Right lung (tissue), 5 donors: ENCODE results near the gene NR6A1. TPM values are rescaled to one million over a fixed set of nuclear protein-coding genes. Genes with fewer than 3 reads are reported as not detected.
"Not testable (repeated sequence)": the region's sequence is repeated elsewhere in the genome, so short reads cannot be mapped to it uniquely, and the experiment has no call there.

ENCODE experiments used
- DNase-seq, 2 donors: peaks; one replicate each; pipeline ENCODE4 v3.0.0-alpha.2; 2013
- polyA plus RNA-seq, 5 donors: library from polyadenylated mRNA; unstranded; fragments of 120-200 nt; gene quantifications; one replicate each; pipeline versions ENCODE4 v1.2.1 to v1.2.3, GENCODE V29; 2013; ENCODE audit warnings: inconsistent platforms in 1 of 5, low replicate concordance in 1 of 5; ENCODE audit not compliant: insufficient read length in 5 of 5, insufficient read depth in 1 of 5

NR6A1 gene
- polyA plus RNA-seq, 5 donors, result 1.3 to 2.5 (median 1.5) TPM

DNA sequence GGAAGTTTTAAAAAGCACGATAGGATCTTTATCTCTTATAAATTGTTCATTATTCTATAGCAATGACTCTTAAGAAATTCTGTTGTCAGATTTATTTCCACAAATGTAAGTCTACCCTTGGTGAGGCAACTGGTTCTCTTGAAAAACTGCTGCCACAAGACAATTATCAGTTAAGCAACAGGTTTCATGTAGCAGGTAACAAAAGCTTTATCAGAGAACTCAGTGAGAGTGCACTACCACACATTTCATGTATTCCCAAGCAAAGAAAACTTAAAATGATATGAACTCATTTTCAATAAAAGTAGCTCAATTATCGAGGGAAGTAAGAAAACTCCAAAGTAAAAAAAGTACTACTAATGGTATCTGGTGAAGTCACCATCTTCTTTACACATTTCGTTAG lies 9.4 kb downstream of the NR6A1 start:
- DNase-seq, result no peak

DNA sequence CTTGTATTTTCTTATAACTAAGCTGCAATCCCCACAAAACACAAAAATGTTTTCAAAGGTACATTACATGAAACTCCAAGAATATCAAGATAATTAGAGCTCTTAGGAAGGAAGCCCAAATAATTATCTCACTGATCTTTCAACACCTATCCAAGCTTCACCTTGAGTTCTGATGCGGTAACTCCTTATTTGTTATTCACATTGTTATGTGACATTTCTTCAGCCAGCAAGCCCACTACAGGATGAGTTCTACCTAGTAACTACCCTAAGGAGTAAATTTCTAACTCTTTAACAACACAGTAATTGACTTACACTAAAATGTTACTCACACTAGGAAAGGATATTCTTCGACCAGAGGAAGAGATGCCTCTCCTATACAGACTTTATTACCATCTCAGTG lies 9.9 kb downstream of the NR6A1 start:
- no peak for DNase-seq

DNA sequence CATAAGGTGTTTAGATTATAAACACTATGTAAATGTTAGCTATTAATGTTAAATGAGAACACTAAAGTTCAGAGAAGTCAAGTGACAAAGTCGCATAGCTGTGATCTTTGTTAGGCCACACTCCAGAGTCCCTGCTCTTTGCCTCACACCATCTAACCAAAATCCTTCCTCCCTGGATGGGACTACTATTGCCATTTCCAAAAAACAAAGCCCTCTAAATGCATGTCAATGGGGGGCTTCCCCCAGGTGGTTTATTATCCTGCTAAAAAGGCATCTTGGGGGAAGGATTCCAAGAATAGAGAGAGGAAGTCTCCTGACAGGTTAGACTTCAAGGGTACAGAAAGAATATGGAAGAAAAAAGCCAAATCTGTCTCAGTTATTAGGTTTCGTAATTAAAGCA lies 10.4 kb downstream of the NR6A1 start:
- no peak for DNase-seq

DNA sequence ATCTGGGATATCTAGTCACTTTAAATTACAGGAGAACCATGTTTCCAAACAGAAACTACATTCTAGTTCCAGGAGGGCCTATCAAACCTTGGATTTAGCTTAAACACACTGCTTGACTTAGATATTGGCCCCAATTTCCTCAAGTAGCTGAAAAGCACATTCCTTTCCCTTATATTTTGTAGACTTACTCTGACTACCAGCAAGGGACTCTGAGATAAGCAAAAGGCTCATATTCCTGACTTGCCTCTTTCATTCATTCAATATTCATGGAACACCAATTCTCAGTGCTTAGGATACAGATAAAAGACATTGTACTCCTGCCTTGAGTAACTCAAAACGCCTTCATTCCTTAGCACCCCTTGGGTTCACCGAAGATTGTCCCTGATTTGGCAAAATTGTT lies 11.8 kb downstream of the NR6A1 start:
- no peak for DNase-seq

DNA sequence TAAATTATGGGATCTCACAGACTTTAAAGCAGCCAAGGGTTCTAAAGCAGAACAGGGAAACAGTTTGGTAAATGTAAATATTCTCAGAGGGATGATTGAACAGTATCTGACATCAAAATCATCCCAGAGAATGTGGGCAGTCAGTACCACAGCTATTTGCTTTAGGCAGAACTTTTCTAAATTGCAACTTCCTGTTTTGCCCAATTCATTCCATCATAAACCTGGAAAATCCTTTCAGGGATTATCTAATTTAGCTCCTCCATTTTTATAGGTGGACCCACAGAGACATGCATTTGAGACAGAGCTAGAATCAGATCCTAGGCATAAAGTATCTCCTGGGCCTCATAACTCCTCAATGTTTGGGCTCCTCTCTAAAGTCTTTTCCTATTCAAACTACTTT lies 12.4 kb downstream of the NR6A1 start:
- DNase-seq, result no peak

DNA sequence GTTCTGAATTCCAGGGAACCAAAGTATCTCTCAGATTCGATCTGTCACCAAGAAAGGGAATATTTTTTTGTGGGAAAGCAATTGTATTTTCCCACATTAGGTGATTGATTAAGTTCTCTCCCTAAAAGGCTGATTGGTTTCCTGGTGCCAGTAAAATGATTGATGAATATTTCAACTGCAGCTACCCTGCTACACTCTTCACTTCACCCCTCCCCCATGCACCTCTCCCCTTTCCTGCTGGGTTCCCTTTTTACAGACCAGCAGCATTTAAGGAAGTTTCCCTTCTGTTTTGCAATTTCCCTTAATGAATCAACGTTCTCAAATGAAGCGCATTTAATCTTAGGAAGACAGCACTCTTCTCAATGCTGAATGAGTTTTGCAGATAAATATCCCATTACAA lies 13.1 kb downstream of the NR6A1 start:
- DNase-seq, result no peak

DNA sequence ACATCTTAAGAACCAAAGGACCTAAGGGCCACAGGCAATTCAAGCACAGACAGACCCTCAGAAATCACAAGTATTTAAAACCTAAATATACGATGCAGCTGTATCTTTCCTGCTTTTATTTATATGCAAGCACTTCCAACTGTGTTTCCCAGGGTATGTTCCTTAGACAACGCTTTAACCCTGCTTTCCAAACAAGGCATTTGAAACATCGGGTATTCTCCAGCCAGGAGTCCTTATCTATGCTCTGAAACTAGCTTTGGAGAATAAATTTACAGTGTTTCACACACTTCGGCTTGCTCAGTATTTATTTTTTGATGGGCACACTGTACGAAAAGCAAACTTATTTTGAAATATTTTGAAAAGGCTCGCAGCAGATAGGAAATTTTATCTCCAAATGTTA lies 13.5 kb downstream of the NR6A1 start:
- no peak for DNase-seq

DNA sequence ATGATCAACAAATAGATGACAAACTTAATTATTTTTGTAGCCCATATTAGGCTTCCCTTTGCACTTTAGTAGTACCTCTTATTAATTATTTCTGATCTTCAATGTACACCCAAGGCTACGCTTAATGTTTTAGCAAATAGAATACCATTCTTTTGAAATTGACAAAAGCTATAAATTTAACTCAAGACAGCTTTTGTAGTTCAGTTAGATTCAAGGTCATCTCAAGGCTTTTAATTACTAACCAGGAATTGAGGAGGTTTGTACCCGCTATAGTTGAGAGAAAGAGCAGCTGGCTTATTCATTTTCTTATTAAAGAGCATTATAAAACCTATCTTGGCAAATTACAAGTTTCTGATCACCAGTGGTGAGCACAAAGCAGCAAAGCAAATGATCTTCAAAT lies 15.1 kb downstream of the NR6A1 start:
- DNase-seq, result no peak

DNA sequence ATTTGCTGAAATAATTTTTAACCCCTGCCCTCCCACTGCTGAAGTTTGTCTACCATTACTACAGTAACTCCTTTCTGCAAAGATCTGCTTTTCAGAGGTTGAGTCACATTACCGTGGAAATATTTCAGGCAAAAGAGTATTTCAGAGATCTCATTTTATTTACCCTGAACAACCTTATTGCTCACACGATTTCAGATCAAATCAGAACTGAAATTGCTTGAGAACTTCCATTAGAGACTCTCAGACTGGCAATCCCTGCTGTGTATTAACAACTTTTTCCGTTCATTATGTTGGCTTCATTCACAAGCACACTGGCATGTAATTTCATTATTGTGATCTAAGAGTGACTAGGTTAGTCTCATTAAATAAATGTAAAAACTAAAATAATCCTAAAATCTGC lies 16.1 kb downstream of the NR6A1 start:
- no peak for DNase-seq

DNA sequence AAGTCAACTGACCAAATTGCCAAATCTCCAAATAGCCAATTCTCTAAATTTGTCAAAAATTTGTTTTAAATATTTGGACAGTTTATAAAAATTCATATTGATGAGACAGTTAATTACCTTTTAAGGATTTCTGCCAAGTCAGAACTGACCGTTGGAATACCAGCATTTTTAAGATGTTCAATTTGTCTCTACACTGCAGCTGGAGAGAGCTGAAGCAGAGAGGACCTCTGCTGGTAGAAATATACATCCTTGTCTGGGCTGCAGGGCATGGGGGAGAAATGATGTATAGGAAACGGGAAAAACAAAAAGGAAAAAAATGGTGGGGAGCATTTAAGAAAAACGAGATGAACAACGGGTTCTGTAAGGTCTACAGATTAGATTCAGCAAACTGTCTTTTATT lies 16.8 kb downstream of the NR6A1 start:
- DNase-seq, result no peak

DNA sequence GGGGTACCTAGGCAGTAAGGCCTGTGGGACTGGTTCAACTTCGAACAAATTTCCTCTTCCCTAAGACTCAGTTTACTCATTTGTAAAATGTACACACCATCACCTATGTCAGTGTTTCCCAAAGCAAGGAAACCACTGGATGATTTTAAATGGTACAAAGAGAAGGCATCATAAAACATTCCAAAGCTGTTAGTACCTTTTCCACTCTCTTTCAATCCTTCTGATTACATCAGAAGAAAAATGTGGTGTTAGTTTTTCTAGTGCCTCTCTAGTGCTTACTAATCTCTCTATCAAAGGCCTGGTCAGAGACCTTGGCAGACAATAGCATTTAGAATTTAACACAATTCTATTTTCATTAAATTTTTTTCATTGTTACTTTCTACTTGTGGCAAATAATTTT lies 18.1 kb downstream of the NR6A1 start:
- DNase-seq, result no peak

DNA sequence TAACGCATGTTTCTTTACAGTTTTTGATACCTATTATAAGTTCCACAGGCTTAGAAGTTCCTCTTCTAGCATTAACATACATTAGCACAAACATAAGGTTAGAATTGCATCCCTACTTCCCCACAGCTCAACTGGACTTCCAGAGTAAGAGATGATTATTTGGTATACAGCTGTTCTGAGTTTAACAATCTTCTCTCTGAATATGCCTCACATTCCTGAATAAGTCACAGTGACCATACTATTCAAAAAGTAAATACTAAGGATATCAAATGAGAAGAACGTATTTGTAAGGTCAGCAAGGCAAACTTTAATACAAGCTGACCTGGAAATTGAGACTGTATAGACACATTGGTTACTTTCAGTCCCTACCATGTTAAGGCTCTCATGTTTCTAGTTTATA lies 21.3 kb downstream of the NR6A1 start:
- DNase-seq, result no peak

DNA sequence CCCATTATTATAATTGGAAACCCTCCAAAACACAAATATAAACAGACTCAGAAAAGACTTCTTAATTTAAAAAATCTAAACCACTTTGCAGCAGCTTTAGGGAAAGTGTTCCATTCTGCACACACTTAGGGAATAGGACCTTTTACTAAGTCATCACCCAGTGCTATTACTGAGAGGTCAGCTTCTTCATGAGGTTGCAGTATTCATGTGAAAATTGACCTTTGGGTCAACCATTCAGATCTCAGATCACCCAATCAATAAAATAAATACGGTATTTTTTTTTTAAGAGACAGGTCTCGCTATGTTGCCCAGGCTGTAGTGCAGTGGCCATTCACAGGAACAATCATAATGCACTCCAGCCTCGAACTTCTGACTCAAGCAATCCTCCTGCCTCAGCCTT lies 21.8 kb downstream of the NR6A1 start:
- no peak for DNase-seq

DNA sequence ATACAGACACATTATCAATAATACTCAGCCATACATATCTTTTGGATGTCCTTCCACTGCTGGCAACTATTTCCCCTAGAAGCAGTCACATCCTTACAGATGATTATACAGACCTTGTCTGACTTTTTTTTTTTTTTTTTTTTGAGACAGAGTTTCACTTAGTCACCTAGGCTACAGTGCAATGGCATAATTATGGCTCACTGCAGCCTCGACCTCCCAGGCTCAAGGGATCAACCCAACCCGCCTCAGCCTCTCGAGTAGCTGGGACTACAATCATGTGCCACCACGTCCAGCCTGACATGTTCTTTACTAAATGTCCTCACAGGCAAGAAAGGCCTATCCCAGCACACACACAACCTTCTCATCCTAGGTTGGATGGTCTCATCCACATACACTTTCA lies 24.0 kb downstream of the NR6A1 start:
- DNase-seq, result no peak

DNA sequence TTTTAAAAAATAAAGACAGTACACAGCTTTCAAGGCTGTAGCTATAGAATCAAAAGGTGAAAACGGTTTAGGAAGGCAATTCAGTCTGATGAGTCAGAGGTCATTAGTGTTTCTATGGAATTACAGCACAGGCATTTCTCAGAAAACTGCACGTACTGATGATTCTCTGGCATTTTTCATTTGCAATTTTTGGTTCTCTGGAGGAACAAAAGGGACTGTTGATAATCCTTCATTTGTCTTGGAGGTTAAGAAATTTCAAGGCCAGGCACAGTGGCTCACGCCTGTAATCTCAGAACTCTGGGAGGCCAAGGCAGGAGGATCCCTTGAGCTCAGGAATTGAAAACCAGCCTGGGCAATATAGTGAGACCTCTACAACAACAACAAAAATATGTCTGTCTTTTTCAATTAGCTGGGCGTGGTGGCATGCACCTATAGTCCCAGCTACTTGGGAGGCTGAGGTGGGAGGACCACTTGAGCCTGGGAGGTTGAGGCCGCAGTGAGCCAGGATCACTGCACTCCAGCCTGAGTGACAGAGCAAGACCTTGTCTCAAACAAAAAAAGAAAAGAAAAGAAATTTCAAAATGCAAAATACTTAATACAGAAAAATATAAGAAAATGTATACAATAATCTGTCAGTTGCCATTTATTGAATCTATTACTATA lies 27.3 kb downstream of the NR6A1 start:
- no peak for DNase-seq

DNA sequence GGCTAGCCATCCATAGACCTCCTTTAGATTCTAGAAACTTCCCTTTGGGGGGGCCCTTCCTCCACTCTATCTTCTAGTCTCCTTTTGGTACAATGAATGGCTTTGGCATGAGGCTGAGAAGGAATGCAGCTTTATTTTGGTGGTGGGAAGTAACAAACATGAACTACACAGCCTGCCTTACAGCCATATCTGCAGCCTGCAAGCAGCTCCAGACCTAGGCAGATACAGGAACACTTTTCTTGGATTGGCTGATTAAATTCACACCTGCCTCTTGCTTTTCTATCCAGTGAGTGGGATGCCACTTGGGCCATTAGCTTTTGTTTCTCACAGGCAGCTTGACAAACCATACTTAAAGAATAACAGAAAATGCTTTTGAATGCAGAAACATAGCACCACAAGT lies 28.2 kb downstream of the NR6A1 start:
- DNase-seq, result no peak

DNA sequence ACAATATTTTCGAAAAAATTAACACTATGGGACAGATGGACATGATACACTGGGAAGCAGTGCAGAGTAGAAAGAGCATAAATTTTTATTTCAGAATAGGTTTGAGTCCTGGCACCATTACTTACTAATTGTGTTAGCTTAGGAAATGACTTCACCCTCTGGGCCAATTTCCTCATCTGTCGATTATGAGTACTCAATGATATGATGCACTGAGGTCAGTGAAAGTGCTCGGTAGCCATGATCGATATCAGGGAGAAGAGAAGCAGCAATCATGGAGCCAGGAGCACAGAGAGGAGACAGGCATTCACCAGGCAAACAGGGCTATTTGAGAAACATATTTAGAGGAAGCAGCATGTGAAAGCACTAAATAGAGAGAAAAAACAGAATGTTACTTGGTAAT lies 29.4 kb downstream of the NR6A1 start:
- no peak for DNase-seq

DNA sequence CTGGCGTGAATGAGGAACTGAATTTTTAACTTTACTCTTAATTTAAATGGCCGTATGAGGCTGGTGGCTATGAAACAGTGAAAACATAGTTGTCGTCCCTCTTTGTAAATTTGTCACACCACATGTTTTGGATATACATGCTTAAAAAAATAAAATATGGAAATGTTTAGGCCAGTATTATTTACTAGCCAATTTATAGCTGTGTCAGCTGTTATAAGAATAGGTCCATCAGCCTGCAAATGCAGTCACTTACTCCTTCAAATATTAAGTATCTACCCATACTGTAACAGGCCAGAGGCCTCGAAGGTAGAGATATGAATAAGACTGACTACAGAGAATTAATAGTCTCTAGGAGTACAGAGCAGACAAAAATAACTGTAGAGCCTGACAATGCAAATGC lies 30.0 kb downstream of the NR6A1 start:
- DNase-seq, result no peak

DNA sequence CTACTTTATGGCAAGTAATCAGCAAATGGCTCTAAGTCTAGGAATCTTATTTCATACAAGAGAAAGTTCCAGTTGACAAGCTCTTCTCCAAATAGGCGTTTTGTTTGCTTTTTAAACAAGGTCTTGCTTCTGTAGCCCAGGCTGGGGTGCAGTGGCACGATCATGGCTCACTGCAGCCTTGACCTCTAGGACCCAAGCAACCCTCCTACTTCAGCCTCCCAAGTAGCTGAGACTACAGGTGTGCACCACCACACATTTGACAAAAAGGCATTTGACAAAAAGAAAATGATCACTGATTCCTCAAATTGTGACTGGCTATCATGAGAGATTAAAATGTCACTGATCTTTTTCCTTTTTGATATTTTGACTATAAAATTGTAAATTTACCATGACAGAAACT lies 31.8 kb downstream of the NR6A1 start:
- no peak for DNase-seq

DNA sequence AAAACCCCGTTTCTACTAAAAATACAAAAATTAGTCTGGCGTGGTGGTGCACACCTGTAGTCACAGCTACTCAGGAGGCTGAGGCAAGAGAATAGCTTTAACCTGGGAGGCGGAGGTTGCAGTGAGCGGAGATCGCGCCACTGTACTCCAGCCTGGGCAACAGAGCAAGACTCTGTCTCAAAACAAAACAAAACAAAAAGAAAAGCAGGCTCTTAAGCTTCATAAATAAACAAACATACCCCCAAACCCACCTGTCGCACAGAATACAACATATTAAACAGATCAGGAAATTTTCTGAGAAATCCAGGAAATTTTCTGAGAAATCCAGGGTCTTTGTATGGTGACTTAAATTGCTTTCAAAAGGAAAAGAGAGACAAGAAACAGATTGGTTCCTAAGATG lies 33.0 kb downstream of the NR6A1 start:
- not testable (repeated sequence) for DNase-seq

DNA sequence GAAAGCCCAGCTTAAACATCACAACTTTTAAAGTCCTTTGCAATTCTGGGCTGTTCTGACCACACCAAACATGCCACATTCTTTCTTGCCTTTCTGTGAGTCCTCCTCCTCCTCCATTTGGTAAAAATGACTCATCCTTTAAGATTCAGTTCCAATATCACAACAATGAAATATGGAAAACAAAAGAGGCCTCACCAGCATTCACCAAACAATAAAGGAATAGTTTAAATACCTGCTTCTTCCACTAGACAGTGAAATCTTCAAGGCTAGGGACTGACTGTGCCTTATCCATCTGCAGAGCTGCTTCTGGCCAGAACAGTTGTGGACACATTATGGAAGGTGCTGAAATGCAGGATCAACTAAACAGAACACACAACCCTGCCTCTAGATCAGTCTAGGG lies 36.0 kb downstream of the NR6A1 start:
- no peak for DNase-seq

DNA sequence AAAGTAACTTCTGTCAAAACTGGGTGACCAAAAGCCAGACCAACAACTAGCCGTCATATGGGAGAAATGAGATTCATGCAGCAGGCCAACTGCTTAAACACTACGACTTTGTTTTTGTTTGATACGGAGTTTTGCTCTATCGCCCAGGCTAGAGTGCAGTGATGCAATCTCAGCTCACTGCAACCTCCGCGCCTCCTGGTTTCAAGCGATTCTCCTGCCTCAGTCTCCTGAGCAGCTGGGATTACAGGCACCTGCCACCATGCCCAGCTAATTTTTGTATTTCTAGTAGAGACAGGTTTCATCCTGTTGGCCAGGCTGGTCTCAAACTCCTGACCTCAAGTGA lies 36.4 kb downstream of the NR6A1 start:
- DNase-seq, result not testable (repeated sequence)

DNA sequence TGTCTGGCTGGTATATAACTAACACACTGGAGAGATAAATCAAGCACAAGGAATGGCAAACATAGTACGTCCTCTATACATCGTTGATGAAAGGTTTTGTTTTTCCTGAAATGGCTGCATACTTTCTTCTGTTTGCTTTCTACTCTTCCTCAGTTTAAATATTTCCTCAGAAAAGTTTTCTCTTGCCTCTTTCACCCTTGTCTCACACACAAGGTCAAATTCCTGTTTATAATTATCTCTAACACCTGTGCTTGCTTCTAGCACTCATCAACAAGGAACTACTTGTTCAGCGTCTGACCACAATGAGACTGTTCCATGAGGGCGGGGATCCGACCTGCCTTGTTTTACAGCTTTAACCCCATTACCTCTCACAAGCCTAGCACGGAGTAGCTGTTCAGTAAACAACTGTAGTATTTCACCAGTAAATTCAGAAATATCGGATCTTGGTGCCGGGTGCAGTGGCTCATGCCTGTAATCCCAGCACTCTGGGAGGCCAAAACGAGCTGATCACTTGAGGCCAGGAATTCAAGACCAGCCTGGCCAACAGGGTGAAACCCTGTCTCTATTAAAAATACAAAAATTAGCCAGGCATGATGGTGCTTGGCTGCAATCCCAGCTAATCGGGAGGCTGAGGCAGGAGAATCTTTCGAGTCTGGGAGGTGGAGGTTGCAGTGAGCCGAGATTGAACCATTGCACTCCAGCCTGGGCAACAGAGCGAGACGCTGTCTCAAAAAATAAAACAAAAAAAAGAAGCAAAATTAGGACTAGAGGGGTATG lies 37.0 kb downstream of the NR6A1 start:
- DNase-seq, result no peak

DNA sequence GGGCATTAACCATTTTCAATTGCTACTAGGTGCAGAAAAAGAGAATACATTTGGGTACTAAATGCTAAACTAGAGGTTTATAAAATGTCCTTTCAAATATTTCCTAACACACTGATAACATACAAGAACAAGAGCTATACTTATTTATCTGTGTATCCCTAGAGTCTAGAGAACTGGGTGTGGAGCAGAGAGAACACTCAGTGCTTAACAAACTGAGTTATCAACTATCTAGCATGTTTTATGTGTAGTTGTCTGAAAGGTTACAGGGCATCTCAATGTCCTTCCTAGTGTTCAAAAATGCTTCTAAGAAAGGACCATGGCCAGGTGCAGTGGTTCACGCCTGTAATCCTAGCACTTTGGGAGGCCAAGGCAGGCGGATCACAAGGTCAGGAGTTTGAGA lies 40.3 kb downstream of the NR6A1 start:
- DNase-seq, result no peak
